Muscle of back (tissue), 13 donors: Measurements from ENCODE around the gene FOXRED1. TPM values are rescaled to one million over a fixed set of nuclear protein-coding genes. Genes with fewer than 3 reads are reported as not detected.
A peak's percentile ranks its signal among the peaks of the same experiment; 100 is the strongest.
"Not testable (repeated sequence)": the region's sequence is repeated elsewhere in the genome, so short reads cannot be mapped to it uniquely, and the experiment has no call there.

Source experiments
- DNase-seq, 3 donors: peaks; one replicate each; pipeline versions ENCODE4 v3.0.0 to v3.0.0-alpha.2; 2013
- long read RNA-seq, 9 donors: transcript quantifications; one replicate each; lab custom pipeline, GENCODE V29; 2026
- polyA plus RNA-seq, 10 donors: library from polyadenylated mRNA; unstranded; fragments of 120-200 nt; gene quantifications; one replicate each; pipeline ENCODE4 v1.2.1, GENCODE V29; 2013; ENCODE audit not compliant: insufficient read length in 10 of 10

FOXRED1 gene
- polyA plus RNA-seq = 10 to 100 TPM; 14.4 to 38.2 (median 24.8) TPM
- long read RNA-seq, donor 1, partial matches to known transcripts = 6 of 9 reads
- long read RNA-seq, donor 1, other reads (novel, unspliced or antisense) = 0 of 9 reads
- long read RNA-seq, donor 2, partial matches to known transcripts = 6 of 10 reads
- long read RNA-seq, donor 2, other reads (novel, unspliced or antisense) = 0 of 10 reads
- long read RNA-seq, donor 3 = 0 reads
- long read RNA-seq, donor 4, partial matches to known transcripts = 0 of 1 reads
- long read RNA-seq, donor 4, other reads (novel, unspliced or antisense) = 0 of 1 reads
- long read RNA-seq, donor 5, partial matches to known transcripts = 0 of 1 reads
- long read RNA-seq, donor 5, other reads (novel, unspliced or antisense) = 0 of 1 reads
- long read RNA-seq, donor 6, transcript FOXRED1-201 (11 exons, 1,970 nt) = major isoform, 8 of 8 reads
- long read RNA-seq, donor 6, partial matches to known transcripts = 0 of 8 reads
- long read RNA-seq, donor 6, other reads (novel, unspliced or antisense) = 0 of 8 reads
- long read RNA-seq, donor 7, partial matches to known transcripts = 0 of 4 reads
- long read RNA-seq, donor 7, other reads (novel, unspliced or antisense) = 0 of 4 reads
- long read RNA-seq, donor 8, partial matches to known transcripts = 0 of 4 reads
- long read RNA-seq, donor 8, other reads (novel, unspliced or antisense) = 0 of 4 reads
- long read RNA-seq, donor 9 = 0 reads

- DNase-seq = peak; percentile 98 to 99 (median 99)
These were observed at the start of gene FOXRED1, which contains the start of gene SRPRA for GRCh38 chr11:126268708-126269579. TSS of gene FOXRED1 (plus strand) at chr11:126269154. CDS start at chr11:126269207, 53 bp downstream. TSS of gene SRPRA (minus strand) at chr11:126268895. CDS start at chr11:126268804, 91 bp downstream.

GRCh38 chr11:126219547-126219946, 49.4 kb upstream of the FOXRED1 start:
- DNase-seq = no peak

- DNase-seq = no peak
These were observed 44.2 kb upstream of the FOXRED1 start for GRCh38 chr11:126224647-126225294.

GRCh38 chr11:126225295-126225665, 43.7 kb upstream of the FOXRED1 start:
- DNase-seq = no peak

- no peak for DNase-seq
These were observed 42.4 kb upstream of the FOXRED1 start for GRCh38 chr11:126226334-126227084.

GRCh38 chr11:126229858-126230540, 39.0 kb upstream of the FOXRED1 start:
- peak; percentile 24 to 63 (median 38) for DNase-seq

- peak in 1 of 3 donors; percentile 40 for DNase-seq
These were observed 37.1 kb upstream of the FOXRED1 start for GRCh38 chr11:126231725-126232459.

- no peak for DNase-seq
These were observed 36.3 kb upstream of the FOXRED1 start for GRCh38 chr11:126232683-126233082.

- no peak for DNase-seq
These were observed 35.6 kb upstream of the FOXRED1 start for GRCh38 chr11:126233391-126233790.

- no peak for DNase-seq
These were observed 22.3 kb upstream of the FOXRED1 start for GRCh38 chr11:126246636-126247035.

- DNase-seq = no peak
These were observed 15.7 kb upstream of the FOXRED1 start for GRCh38 chr11:126253265-126253664.

- no peak for DNase-seq
These were observed 14.1 kb upstream of the FOXRED1 start for GRCh38 chr11:126254819-126255218.

- DNase-seq = not testable (repeated sequence)
These were observed 13.4 kb upstream of the FOXRED1 start for GRCh38 chr11:126255507-126255906.

- DNase-seq = no peak
These were observed 12.7 kb upstream of the FOXRED1 start for GRCh38 chr11:126256216-126256615.

GRCh38 chr11:126257144-126257543, 11.8 kb upstream of the FOXRED1 start:
- no peak for DNase-seq

- no peak for DNase-seq
These were observed 11.2 kb upstream of the FOXRED1 start for GRCh38 chr11:126257764-126258163.

GRCh38 chr11:126262216-126262615, 6.7 kb upstream of the FOXRED1 start:
- DNase-seq = no peak

GRCh38 chr11:126263489-126263888, 5.5 kb upstream of the FOXRED1 start:
- no peak for DNase-seq

GRCh38 chr11:126265811-126266210, 3.1 kb upstream of the FOXRED1 start:
- no peak for DNase-seq
